Large intestine (tissue), 3 donors: ENCODE data around the gene UBR2. TPM values are rescaled to one million over a fixed set of nuclear protein-coding genes. Genes with fewer than 3 reads are reported as not detected.
"Not testable (repeated sequence)": the region's sequence is repeated elsewhere in the genome, so short reads cannot be mapped to it uniquely, and the experiment has no call there.

Experiments
- DNase-seq, 2 donors: peaks; one replicate each; pipeline versions ENCODE4 v3.0.0 to v3.0.0-alpha.2; 2013
- H3K27ac ChIP-seq: one replicate; pipeline ENCODE4 v1.5.1; 2013; ENCODE audit warnings: low read length
- H3K27me3 ChIP-seq: 2 replicates; pipeline ENCODE4 v1.6.1; 2013; ENCODE audit warnings: low read length; ENCODE audit not compliant: control insufficient read depth, insufficient read depth
- H3K36me3 ChIP-seq: 2 replicates; pipeline ENCODE4 v1.6.1; 2013; ENCODE audit warnings: low read length; ENCODE audit not compliant: control insufficient read depth, insufficient read depth
- H3K4me1 ChIP-seq: one replicate; pipeline ENCODE4 v1.6.1; 2013; ENCODE audit warnings: low read length; ENCODE audit not compliant: control insufficient read depth, insufficient read depth
- H3K4me3 ChIP-seq: one replicate; pipeline ENCODE4 v1.5.1; 2013; ENCODE audit warnings: low read length
- H3K9me3 ChIP-seq: one replicate; pipeline ENCODE4 v1.6.1; 2013; ENCODE audit warnings: mild to moderate bottlenecking, low read depth, low read length, moderate library complexity; ENCODE audit not compliant: control insufficient read depth
- WGBS: methylation state at CpG from one replicate; pipeline ENCODE4 v1.1.5; 2013; ENCODE audit warnings: low lambda C conversion rate; ENCODE audit not compliant: insufficient coverage; 5-methylcytosine and 5-hydroxymethylcytosine counted together
- polyA plus RNA-seq: library from polyadenylated mRNA; unstranded; fragments of 120-200 nt; gene quantifications from one replicate; pipeline ENCODE4 v1.2.1, GENCODE V29; 2013

Gene UBR2
- polyA plus RNA-seq, 1 donor = 24.5 TPM

DNA sequence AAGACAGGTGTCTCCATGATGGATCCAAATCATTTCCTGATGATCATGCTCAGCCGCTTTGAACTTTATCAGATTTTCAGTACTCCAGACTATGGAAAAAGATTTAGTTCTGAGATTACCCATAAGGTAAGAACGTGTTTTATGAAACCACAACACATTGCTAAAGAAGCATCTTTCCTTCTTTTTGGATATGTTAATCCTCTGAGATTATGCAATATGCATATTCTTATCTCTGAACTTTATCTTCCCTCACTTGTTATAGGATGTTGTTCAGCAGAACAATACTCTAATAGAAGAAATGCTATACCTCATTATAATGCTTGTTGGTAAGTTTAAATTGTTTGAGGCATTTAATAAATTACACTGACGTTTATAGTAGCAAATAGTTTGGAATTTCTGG lies 80.4 kb downstream of the UBR2 start:
- Histone ChIP-seq H3K9me3 (no peaks in the 10 kb centered on the region), H3K27me3 (no peaks in the 10 kb centered on the region), H3K4me1 (no peaks in the 10 kb centered on the region), H3K4me3 (no peak overlapping the region), H3K27ac (no peak overlapping the region), H3K36me3 (peaks cover 61% of the 10 kb centered on the region)
- no peak for DNase-seq
- 80% methylated on average over 1 of the region's 3 CpGs for WGBS

DNA sequence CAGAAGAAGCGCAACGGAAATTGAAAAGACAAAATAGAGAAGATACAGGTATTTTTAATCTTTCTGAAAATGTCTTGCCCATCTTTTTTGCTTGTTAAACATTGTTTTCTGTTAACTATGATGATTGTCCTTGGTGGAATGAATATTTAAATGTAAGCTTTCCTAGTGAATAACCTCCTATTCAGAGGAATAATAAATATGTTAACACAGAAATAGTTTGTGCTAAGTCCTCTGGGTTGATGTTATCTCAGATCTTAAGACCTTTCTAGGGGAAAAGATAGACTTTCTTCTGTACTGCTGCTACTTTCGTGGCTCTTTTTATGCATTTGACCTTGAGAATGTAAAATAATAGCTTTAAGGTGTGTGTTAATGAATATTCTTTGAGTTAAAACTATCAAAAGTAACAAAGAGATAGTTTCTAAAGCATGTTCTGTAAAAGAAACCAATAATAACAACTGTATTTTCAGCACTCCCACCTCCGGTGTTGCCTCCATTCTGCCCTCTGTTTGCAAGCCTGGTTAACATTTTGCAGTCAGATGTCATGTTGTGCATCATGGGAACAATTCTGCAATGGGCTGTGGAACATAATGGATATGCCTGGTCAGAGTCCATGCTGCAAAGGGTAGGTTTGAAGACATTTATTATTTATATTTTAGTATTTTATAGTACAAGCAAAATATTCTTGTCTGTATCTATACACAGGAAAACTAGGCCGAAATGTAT lies 88.4 kb downstream of the UBR2 start:
- H3K4me3 ChIP-seq = no peak overlapping the region
- WGBS = 100% methylated on average over 3 of the region's 5 CpGs
- H3K27me3 ChIP-seq = no peaks in the 10 kb centered on the region
- no peaks in the 10 kb centered on the region for H3K9me3 ChIP-seq
- H3K36me3 ChIP-seq = peaks cover 43% of the 10 kb centered on the region
- H3K4me1 ChIP-seq = no peaks in the 10 kb centered on the region
- peak in 1 of 2 donors; percentile 23 for DNase-seq
- no peak overlapping the region for H3K27ac ChIP-seq

DNA sequence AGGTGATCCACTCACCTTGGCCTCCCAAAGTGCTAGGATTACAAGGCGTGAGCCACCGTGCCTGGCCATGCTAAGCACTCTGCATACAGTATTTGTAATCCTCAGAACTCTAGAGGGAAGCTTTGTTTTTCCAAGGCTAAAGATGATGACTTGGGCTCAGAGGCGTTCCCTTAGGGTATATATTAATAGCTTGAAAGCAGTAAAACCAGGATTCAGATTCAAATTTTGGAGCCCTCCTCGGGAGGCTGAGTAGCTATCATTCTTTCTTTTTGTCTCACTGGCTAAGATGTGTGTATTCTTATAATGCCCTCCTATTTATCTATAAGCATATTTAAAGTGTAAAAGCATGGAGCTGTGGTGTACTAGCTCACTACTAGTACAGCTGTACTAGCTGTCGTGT lies 90.0 kb downstream of the UBR2 start:
- peaks cover 45% of the 10 kb centered on the region for H3K36me3 ChIP-seq
- DNase-seq = no peak
- H3K27ac ChIP-seq = no peak overlapping the region
- no peaks in the 10 kb centered on the region for H3K27me3 ChIP-seq
- no peaks in the 10 kb centered on the region for H3K9me3 ChIP-seq
- WGBS = no CpG with 5 or more reads among the region's 5 CpGs
- no peak overlapping the region for H3K4me3 ChIP-seq
- H3K4me1 ChIP-seq = no peaks in the 10 kb centered on the region

DNA sequence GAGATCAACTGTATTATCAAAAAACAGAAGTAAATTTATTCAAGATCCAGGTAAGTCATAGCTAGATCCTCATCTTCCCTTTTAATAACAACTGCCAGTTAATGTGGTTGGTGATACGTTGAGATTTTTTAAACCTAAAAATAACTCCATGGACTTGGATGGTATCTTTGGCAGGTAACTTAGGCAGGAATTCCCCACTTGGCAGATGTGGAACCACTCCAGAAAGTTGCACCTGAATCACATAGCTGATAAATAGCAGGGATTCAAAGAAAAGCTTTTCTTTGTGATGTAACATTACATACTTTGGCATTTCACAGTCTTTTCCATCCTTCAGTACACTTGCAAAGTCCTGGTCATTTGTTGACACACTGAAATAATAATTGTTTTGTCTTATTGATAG lies 96.0 kb downstream of the UBR2 start:
- H3K27ac ChIP-seq = no peak overlapping the region
- H3K9me3 ChIP-seq = no peaks in the 10 kb centered on the region
- H3K27me3 ChIP-seq = no peaks in the 10 kb centered on the region
- H3K36me3 ChIP-seq = peaks cover 47% of the 10 kb centered on the region
- H3K4me3 ChIP-seq = no peak overlapping the region
- DNase-seq = no peak
- no CpG with 5 or more reads among the region's 1 CpG for WGBS
- H3K4me1 ChIP-seq = no peaks in the 10 kb centered on the region

DNA sequence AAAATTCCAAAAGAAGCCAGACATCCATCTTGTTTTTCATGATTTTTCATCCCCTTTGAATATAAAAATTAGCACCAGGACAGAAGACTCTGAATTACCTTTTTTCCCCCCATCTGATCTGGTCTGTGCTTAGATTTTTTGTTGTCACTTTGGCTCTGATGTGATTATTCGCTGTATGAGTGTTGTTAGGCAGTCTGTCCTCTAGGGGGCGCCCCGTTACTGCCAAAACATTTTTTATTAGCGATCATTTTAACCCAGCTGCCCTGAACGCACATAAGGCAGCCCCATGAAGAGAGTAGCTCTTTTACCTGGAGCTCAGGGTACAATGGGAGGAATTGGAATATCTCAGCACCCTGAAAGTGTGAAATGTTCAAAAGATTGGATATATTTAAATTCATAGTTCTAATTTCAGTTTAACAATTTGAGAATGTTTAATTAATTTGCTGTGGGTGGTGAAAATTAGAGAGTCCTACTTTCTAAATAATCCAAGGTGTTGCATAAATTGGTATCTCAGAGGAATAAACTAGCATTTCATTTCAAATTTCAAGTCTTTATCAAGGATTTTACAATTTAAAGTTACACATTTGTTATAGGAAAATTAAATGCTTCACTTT lies 97.8 kb downstream of the UBR2 start:
- DNase-seq = peak; percentile 45 to 56
- Histone ChIP-seq H3K4me1 (no peaks in the 10 kb centered on the region), H3K4me3 (no peak overlapping the region), H3K9me3 (no peaks in the 10 kb centered on the region), H3K27me3 (no peaks in the 10 kb centered on the region), H3K27ac (no peak overlapping the region), H3K36me3 (peaks cover 54% of the 10 kb centered on the region)
- WGBS = 0% methylated on average over 2 of the region's 5 CpGs

DNA sequence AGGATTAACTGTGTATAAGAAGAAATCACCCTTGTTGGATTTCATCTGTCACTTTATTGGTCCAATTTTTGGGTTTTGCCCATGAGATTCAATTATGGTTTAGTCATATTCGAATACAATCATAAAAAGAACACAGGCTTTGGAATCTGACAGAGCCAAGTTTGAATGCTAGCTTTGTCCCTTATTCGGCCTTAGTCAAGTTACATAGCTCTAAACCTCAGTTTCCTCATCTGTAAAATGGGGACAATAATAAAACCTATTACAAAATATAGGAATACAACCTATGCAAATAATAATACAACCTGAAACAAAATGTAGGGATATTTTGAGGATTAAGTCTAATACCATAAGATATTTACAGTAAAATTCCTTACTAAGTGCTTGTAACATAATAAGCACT lies 100.9 kb downstream of the UBR2 start:
- no peaks in the 10 kb centered on the region for H3K27me3 ChIP-seq
- no peak overlapping the region for H3K4me3 ChIP-seq
- H3K27ac ChIP-seq = no peak overlapping the region
- no CpG with 5 or more reads among the region's 2 CpGs for WGBS
- DNase-seq = no peak
- no peaks in the 10 kb centered on the region for H3K4me1 ChIP-seq
- H3K9me3 ChIP-seq = no peaks in the 10 kb centered on the region
- peaks cover 59% of the 10 kb centered on the region for H3K36me3 ChIP-seq

DNA sequence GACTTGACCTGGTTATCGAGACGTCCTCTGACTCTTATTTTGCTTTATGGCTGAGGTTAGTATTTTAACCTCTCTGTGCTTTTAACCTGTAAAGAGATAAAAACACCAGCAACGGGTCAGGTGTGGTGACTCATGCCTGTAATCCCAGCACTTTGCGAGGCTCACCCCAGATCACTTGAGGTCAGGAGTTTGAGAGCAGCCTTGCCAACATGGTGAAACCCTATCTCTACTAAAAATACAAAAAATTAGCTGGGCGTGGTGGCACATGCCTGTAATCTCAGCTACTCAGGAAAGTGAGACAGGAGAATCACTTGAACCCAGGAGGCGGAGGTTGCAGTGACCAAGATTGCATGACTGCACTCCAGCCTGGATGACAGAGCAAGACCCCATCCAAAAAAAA lies 110.5 kb downstream of the UBR2 start:
- no CpG with 5 or more reads among the region's 6 CpGs for WGBS
- DNase-seq = peak; percentile 37 to 49

DNA sequence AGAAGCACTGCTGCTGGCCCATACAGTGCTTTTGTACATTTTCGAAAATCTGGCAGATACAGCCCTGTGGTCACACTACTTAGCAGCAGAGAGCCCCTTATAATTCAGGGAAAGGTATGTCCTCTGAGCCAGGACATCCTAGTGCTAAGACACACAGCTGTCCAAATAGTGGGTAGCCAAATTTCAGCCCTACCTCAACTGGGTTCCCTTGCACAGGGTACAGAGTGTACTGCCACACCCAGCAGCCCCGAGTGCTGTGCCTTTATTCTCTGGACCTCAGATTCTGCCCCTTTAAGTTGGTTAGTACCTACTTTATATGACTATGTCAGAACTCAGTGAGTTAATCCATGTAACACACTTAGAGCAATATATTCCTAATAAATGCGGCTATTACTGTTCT lies 111.0 kb downstream of the UBR2 start:
- Histone ChIP-seq H3K4me3 (no peak overlapping the region), H3K27ac (no peak overlapping the region), H3K36me3 (peaks cover 71% of the 10 kb centered on the region), H3K9me3 (no peaks in the 10 kb centered on the region), H3K27me3 (no peaks in the 10 kb centered on the region), H3K4me1 (no peaks in the 10 kb centered on the region)
- no CpG with 5 or more reads among the region's 3 CpGs for WGBS
- DNase-seq = no peak

More for the DNA sequence above, 110.5 kb downstream of the UBR2 start:
- H3K27ac ChIP-seq, H3K4me3 ChIP-seq, H3K4me1 ChIP-seq, H3K9me3 ChIP-seq, H3K27me3 ChIP-seq: not testable (repeated sequence)
- H3K36me3 ChIP-seq = peaks cover 73% of the 10 kb centered on the region

DNA sequence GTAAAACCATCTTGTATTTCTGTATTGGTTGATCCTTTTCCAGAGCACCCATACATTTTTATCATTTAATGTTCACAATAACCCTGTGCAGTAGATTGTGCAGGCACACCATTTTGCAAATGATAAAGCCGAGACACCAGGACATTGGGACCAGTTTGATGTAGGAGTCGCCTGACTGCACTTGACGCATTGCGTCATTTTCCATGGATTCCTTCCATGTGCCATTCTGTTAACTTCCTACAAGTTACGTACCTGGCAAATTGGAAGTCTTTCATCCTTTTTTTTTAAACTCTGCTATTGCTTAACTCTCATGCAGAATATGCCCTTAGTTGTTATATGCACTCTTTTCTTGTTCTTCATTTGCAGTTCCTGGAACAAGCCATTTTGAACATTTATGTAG lies 115.5 kb downstream of the UBR2 start:
- Histone ChIP-seq H3K36me3 (peaks cover 68% of the 10 kb centered on the region), H3K9me3 (no peaks in the 10 kb centered on the region), H3K27ac (no peak overlapping the region), H3K4me3 (no peak overlapping the region), H3K4me1 (no peaks in the 10 kb centered on the region), H3K27me3 (no peaks in the 10 kb centered on the region)
- DNase-seq = no peak
- 100% methylated on average over 3 of the region's 5 CpGs for WGBS

DNA sequence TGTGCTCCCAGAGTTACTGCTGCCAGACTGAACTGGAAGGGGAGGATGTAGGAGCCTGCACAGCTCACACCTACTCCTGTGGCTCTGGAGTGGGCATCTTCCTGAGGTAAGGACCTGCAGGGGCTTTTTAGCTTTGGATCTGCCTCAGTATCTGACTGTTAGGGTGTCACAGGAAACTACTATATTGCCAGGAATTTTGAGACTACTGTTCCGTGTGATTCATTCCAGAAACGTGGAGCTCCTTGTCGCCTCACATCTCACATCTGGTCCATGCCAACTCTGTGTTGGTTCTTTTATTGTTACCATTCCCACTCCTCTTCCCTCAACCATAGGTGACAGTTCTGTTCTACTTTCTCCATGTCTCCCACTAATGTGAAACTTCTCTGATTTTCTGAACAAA lies 124.5 kb downstream of the UBR2 start:
- Histone ChIP-seq H3K4me1 (no peaks in the 10 kb centered on the region), H3K4me3 (no peak overlapping the region), H3K36me3 (peaks cover 70% of the 10 kb centered on the region), H3K27me3 (no peaks in the 10 kb centered on the region), H3K9me3 (peaks cover 10% of the 10 kb centered on the region), H3K27ac (no peak overlapping the region)
- no peak for DNase-seq
- no CpG with 5 or more reads among the region's 3 CpGs for WGBS

DNA sequence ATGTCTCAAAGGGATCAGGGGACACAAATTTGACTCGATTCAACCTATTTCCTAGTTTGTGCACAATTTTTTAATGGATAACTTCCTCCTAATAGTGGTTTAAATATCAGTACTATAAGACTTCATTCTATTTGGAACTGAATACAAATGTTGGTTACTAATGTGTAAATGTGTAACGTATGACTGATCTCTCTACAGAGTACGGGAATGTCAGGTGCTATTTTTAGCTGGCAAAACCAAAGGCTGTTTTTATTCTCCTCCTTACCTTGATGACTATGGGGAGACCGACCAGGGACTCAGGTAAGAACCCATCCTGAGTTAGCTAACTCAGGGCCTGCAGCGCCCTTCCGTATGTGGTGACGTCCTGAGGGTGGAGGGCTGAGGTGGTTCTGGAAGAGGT lies 125.5 kb downstream of the UBR2 start:
- Histone ChIP-seq H3K36me3 (peaks cover 72% of the 10 kb centered on the region), H3K4me1 (no peaks in the 10 kb centered on the region), H3K4me3 (no peak overlapping the region), H3K9me3 (peaks cover 10% of the 10 kb centered on the region), H3K27me3 (no peaks in the 10 kb centered on the region), H3K27ac (no peak overlapping the region)
- no peak for DNase-seq
- 100% methylated on average over 1 of the region's 7 CpGs for WGBS
